Gastrocnemius medialis (tissue), 4 donors: ENCODE data around the gene SAMD10. TPM values are rescaled to one million over a fixed set of nuclear protein-coding genes. Genes with fewer than 3 reads are reported as not detected.
"Not testable (repeated sequence)": the region's sequence is repeated elsewhere in the genome, so short reads cannot be mapped to it uniquely, and the experiment has no call there.

Experiments used
- ATAC-seq, 2 donors: fragments of 150-250 bp; one replicate each; pipeline ENCODE4 v1.9.1; 2016
- DNase-seq, 2 donors: peaks; one replicate each; pipeline ENCODE4 v3.0.0-alpha.2; 2019
- H3K27ac ChIP-seq, 4 donors: fragments of 200-600 bp; sonication (generic); 1 replicate in 1 of 4; 2 replicates in 3 of 4; pipeline ENCODE4 v1.5.1; 2016 to 2018; ENCODE audit warnings: mild to moderate bottlenecking in 2 of 4, moderate library complexity in 1 of 4
- H3K27me3 ChIP-seq, 3 donors: fragments of 200-600 bp; sonication (generic) in 2 of 3; 1 replicate in 1 of 3; 2 replicates in 2 of 3; pipeline versions ENCODE4 v1.5.1 to v1.6.0; 2016 to 2019; ENCODE audit warnings: mild to moderate bottlenecking in 1 of 3, moderate library complexity in 1 of 3
- H3K36me3 ChIP-seq, 2 donors: fragments of 200-600 bp; sonication (generic) in 1 of 2; one replicate each; pipeline ENCODE4 v1.5.1; 2017 to 2018
- H3K4me1 ChIP-seq, 2 donors: fragments of 200-600 bp; sonication (generic) in 1 of 2; one replicate each; pipeline ENCODE4 v1.5.1; 2016 to 2017; ENCODE audit warnings: mild to moderate bottlenecking in 2 of 2
- H3K4me3 ChIP-seq, 4 donors: fragments of 200-600 bp; sonication (generic) in 3 of 4; 1 replicate in 1 of 4; 2 replicates in 3 of 4; pipeline ENCODE4 v1.5.1; 2016 to 2019; ENCODE audit warnings: mild to moderate bottlenecking in 2 of 4
- H3K9me3 ChIP-seq, 3 donors: fragments of 200-600 bp; sonication (generic) in 2 of 3; 1 replicate in 1 of 3; 2 replicates in 2 of 3; pipeline ENCODE4 v1.5.1; 2016 to 2019
- CTCF ChIP-seq, 5 experiments: fragments of 450-650 bp in 3 of 5; fragments of 200-600 bp in 2 of 5; sonication (generic) in 2 of 5; IDR thresholded peaks in 4 of 5; conservative IDR thresholded peaks in 1 of 5; 1 replicate in 4 of 5; 2 replicates in 1 of 5; pipeline ENCODE4 v1.5.1; 2016 to 2019; ENCODE audit warnings: antibody characterized with exemption in 5 of 5, mild to moderate bottlenecking in 3 of 5, moderate library complexity in 3 of 5
- POLR2A ChIP-seq, 2 donors: fragments of 450-650 bp; IDR thresholded peaks; one replicate each; pipeline ENCODE4 v1.6.1; 2017; ENCODE audit warnings: antibody characterized with exemption in 2 of 2, mild to moderate bottlenecking in 2 of 2, moderate library complexity in 2 of 2
- in situ Hi-C, 4 donors: fragments of 200-750 bp; cut with MboI; loops; one replicate each; pipeline versions ENCODE4 v1.15.0 to v1.8.0; 2017; ENCODE audit warnings: low sequenced_read_pairs in 4 of 4
- intact Hi-C: fragments of 100-400 bp; cut with DNase I; formaldehyde crosslinking; loops from one replicate; pipeline ENCODE4 v1.15.1; 2023; ENCODE audit warnings: low total_unique reads
- total RNA-seq, 4 donors: library from RNA; depleted of rRNA; stranded (reverse); fragments of >200 nt; gene quantifications; one replicate each; pipeline versions ENCODE4 v1.1.0 to v1.2.3, GENCODE V29; 2016

Gene SAMD10
- total RNA-seq, 4 donors from 2014 or later = 0.24 to 1.9 (median 1.0) TPM; not detected in 1

GRCh38 chr20:64021124-64021975 is 41.9 kb upstream of the SAMD10 start:
- intact Hi-C loops (no loop called here), in situ Hi-C loops (no loop called here)
- H3K9me3 ChIP-seq = no peaks in the 10 kb centered on the region
- H3K4me1 ChIP-seq = no peaks in the 10 kb centered on the region
- H3K27me3 ChIP-seq = no peaks in the 10 kb centered on the region
- TF ChIP-seq CTCF (IDR thresholded peaks at IDR 0.05 in 4 of 5, conservative IDR thresholded peaks at IDR 0.05 in 1 of 5) (no peak), POLR2A (IDR thresholded peaks at IDR 0.05) (no peak)
- H3K27ac ChIP-seq = no peak overlapping the region
- H3K36me3 ChIP-seq = peaks cover 0 to 91% of the 10 kb centered on the region in 2 donors
- ATAC-seq = no peak
- no peak overlapping the region for H3K4me3 ChIP-seq
- no peak for DNase-seq

GRCh38 chr20:64015635-64016034 is 36.2 kb upstream of the SAMD10 start:
- no peaks in the 10 kb centered on the region for H3K9me3 ChIP-seq
- ATAC-seq (no peak), DNase-seq (no peak)
- intact Hi-C loops = no loop called here
- H3K4me1 ChIP-seq = no peaks in the 10 kb centered on the region
- no peaks in the 10 kb centered on the region for H3K27me3 ChIP-seq
- TF ChIP-seq CTCF (IDR thresholded peaks at IDR 0.05 in 4 of 5, conservative IDR thresholded peaks at IDR 0.05 in 1 of 5) (no peak), POLR2A (IDR thresholded peaks at IDR 0.05) (no peak)
- H3K27ac ChIP-seq = no peak overlapping the region
- no peak overlapping the region for H3K4me3 ChIP-seq
- H3K36me3 ChIP-seq = peaks cover 0 to 81% of the 10 kb centered on the region in 2 donors
- in situ Hi-C loops = no loop called here

GRCh38 chr20:64012385-64013154 is 33.1 kb upstream of the SAMD10 start:
- DNase-seq, H3K4me1 ChIP-seq, H3K27me3 ChIP-seq, H3K27ac ChIP-seq, intact Hi-C loops, in situ Hi-C loops, H3K9me3 ChIP-seq, ATAC-seq, H3K4me3 ChIP-seq: not testable (repeated sequence)
- peaks cover 0 to 68% of the 10 kb centered on the region in 2 donors for H3K36me3 ChIP-seq

- in situ Hi-C loops = no loop called here
- Histone ChIP-seq H3K27me3 (no peaks in the 10 kb centered on the region), H3K9me3 (no peaks in the 10 kb centered on the region), H3K27ac (no peak overlapping the region), H3K4me3 (no peak overlapping the region), H3K4me1 (no peaks in the 10 kb centered on the region), H3K36me3 (peaks cover 0 to 58% of the 10 kb centered on the region in 2 donors)
- intact Hi-C loops = no loop called here
- DNase-seq (no peak), ATAC-seq (no peak)
- TF ChIP-seq CTCF (IDR thresholded peaks at IDR 0.05 in 4 of 5, conservative IDR thresholded peaks at IDR 0.05 in 1 of 5) (no peak), POLR2A (IDR thresholded peaks at IDR 0.05) (no peak)
These were observed 31.9 kb upstream of the SAMD10 start for GRCh38 chr20:64011366-64011779.

GRCh38 chr20:64010711-64011237 is 31.3 kb upstream of the SAMD10 start:
- Histone ChIP-seq H3K27me3 (no peaks in the 10 kb centered on the region), H3K36me3 (peaks cover 0 to 53% of the 10 kb centered on the region in 2 donors), H3K4me1 (no peaks in the 10 kb centered on the region), H3K9me3 (no peaks in the 10 kb centered on the region), H3K27ac (no peak overlapping the region), H3K4me3 (no peak overlapping the region)
- DNase-seq = no peak
- TF ChIP-seq POLR2A (IDR thresholded peaks at IDR 0.05) = no peak
- no peak for TF ChIP-seq CTCF (IDR thresholded peaks at IDR 0.05 in 4 of 5, conservative IDR thresholded peaks at IDR 0.05 in 1 of 5)
- no peak for ATAC-seq
- in situ Hi-C loops (no loop called here), intact Hi-C loops (no loop called here)
